DMS114 treated with DMSO at 0.1 percent for 48 hours (cell line): ENCODE results near the gene ZNF208.
"Not testable (repeated sequence)": the region's sequence is repeated elsewhere in the genome, so short reads cannot be mapped to it uniquely, and the experiment has no call there.

ENCODE experiments used
- DNase-seq: peaks from one replicate; lab custom pipeline; 2025; ENCODE audit not compliant: unreplicated experiment; lab: John Stamatoyannopoulos, UW

Gene ZNF208

DNA sequence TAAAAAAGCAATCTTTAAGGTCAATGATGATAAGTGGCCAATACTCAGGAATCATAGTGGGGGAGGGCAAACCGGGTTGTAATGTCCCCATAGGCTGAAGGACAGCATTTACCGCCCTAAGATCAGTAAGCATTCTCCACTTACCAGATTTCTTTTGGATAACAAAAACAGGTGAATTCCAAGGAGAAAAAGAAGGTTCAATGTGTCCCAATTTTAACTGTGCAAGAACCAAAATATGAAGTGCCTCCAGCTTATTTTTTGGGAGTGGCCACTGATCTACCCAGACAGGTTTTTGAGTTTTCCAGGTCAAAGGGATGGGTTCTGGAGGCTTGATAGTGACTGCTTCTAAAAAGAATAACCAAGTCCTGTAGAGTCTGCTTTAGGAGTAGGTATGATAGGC, 125.2 kb downstream of the ZNF208 start:
- not testable (repeated sequence) for DNase-seq

GRCh38 chr19:21884786-21885185, 126.0 kb downstream of the ZNF208 start:
- DNase-seq: not testable (repeated sequence)

- DNase-seq: no peak
Observed at GRCh38 chr19:21883516-21883915, 127.2 kb downstream of the ZNF208 start.
